GM21381 (cell line): ENCODE measurements around the gene MAP3K15.
"Not testable (repeated sequence)": the region's sequence is repeated elsewhere in the genome, so short reads cannot be mapped to it uniquely, and the experiment has no call there.

Source experiments
- ATAC-seq: cut with Tn5 transposase; IDR thresholded peaks from one replicate; pipeline ENCODE4 v1.9.1; 2021; ENCODE audit warnings: mild to moderate bottlenecking, moderate library complexity; ENCODE audit not compliant: unreplicated experiment

Gene MAP3K15

GRCh38 chrX:19422661-19423060 is 92.6 kb downstream of the MAP3K15 start:
- not testable (repeated sequence) for ATAC-seq

GRCh38 chrX:19410259-19410658 is 105.0 kb downstream of the MAP3K15 start:
- ATAC-seq: no peak

GRCh38 chrX:19403696-19404095 is 111.6 kb downstream of the MAP3K15 start:
- ATAC-seq: no peak

GRCh38 chrX:19392703-19393102 is 122.6 kb downstream of the MAP3K15 start:
- no peak for ATAC-seq

GRCh38 chrX:19392078-19392477 is 123.2 kb downstream of the MAP3K15 start:
- ATAC-seq: no peak

- no peak for ATAC-seq
Observed at GRCh38 chrX:19389227-19389845, 126.0 kb downstream of the MAP3K15 start.

- no peak for ATAC-seq
Observed at GRCh38 chrX:19388741-19389140, 126.6 kb downstream of the MAP3K15 start.

- ATAC-seq: no peak
Observed at GRCh38 chrX:19388064-19388679, 127.1 kb downstream of the MAP3K15 start.

GRCh38 chrX:19386679-19387078 is 128.6 kb downstream of the MAP3K15 start:
- no peak for ATAC-seq

GRCh38 chrX:19382555-19383145 is 132.7 kb downstream of the MAP3K15 start:
- no peak for ATAC-seq

GRCh38 chrX:19381326-19381725 is 134.0 kb downstream of the MAP3K15 start:
- no peak for ATAC-seq

- ATAC-seq: no peak
Observed at GRCh38 chrX:19377799-19378198, 137.5 kb downstream of the MAP3K15 start.

- no peak for ATAC-seq
Observed at GRCh38 chrX:19375546-19375945, 139.8 kb downstream of the MAP3K15 start.

- ATAC-seq: no peak
Observed at GRCh38 chrX:19373351-19373891, 141.9 kb downstream of the MAP3K15 start.

- peak; percentile 24 for ATAC-seq
Observed at GRCh38 chrX:19372547-19373331, 142.6 kb downstream of the MAP3K15 start.

- ATAC-seq: peak; percentile 85
Observed at GRCh38 chrX:19372170-19372546, 143.2 kb downstream of the MAP3K15 start.

- no peak for ATAC-seq
Observed at GRCh38 chrX:19370061-19370460, 145.2 kb downstream of the MAP3K15 start.

- no peak for ATAC-seq
Observed at GRCh38 chrX:19368576-19368975, 146.7 kb downstream of the MAP3K15 start.

GRCh38 chrX:19361701-19362100 is 153.6 kb downstream of the MAP3K15 start:
- ATAC-seq: no peak

- ATAC-seq: no peak
Observed at GRCh38 chrX:19360903-19361302, 154.4 kb downstream of the MAP3K15 start.

GRCh38 chrX:19358521-19358920 is 156.8 kb downstream of the MAP3K15 start:
- ATAC-seq: no peak
